ENCODE data around the gene UBN1.
A peak's percentile ranks its signal among the peaks of the same experiment; 100 is the strongest.

GRCh38 chr16:4814542-4815173 is 32.6 kb upstream of the UBN1 start:
- TF ChIP-seq EP300 (IDR thresholded peaks at IDR 0.05), result no peak
- no peak for TF ChIP-seq POLR2A (IDR thresholded peaks at IDR 0.05; ENCODE audit: low read depth)
- peak in 2 of 3 experiments; percentile 12 to 15 for TF ChIP-seq CTCF (IDR thresholded peaks at IDR 0.05)
- no peak for TF ChIP-seq POLR2AphosphoS5 (IDR thresholded peaks at IDR 0.05)

All from esophagus muscularis mucosa (tissue), 4 donors.